Activated CD8-positive, alpha-beta T cell treated with anti-CD3 and anti-CD28 coated beads for 36 hours (primary cell): ENCODE results near the gene SPINDOC. TPM values are rescaled to one million over a fixed set of nuclear protein-coding genes. Genes with fewer than 3 reads are reported as not detected.
A peak's percentile ranks its signal among the peaks of the same experiment; 100 is the strongest.

Source experiments
- ATAC-seq: fragments of 200-7000 bp; cut with Tn5 transposase; one replicate; pipeline ENCODE4 v1.10.0; 2021; ENCODE audit warnings: mild to moderate bottlenecking, moderate library complexity
- CTCF ChIA-PET: fragments of 350-600 bp; sonication (Branson Sonifier 250); formaldehyde crosslinking; loops from one replicate; lab custom pipeline; 2021; ENCODE audit warnings: antibody characterized with exemption; lab: Charles Lee
- POLR2A ChIA-PET: fragments of 350-600 bp; sonication (Branson Sonifier 250); formaldehyde crosslinking; loops from one replicate; lab custom pipeline; 2021; ENCODE audit warnings: antibody characterized with exemption; lab: Charles Lee
- DNase-seq: peaks from one replicate; pipeline ENCODE4 v3.0.0-alpha.2; 2020
- H3K27ac Mint-ChIP-seq: one replicate; pipeline ENCODE4 v1.8.0; 2021; ENCODE audit warnings: mild to moderate bottlenecking, mixed read lengths
- H3K27me3 Mint-ChIP-seq: one replicate; pipeline ENCODE4 v1.8.0; 2021; ENCODE audit warnings: mixed read lengths
- H3K36me3 Mint-ChIP-seq: one replicate; pipeline ENCODE4 v1.8.0; 2021; ENCODE audit warnings: low read depth, mixed read lengths
- H3K4me1 Mint-ChIP-seq: one replicate; pipeline ENCODE4 v1.8.0; 2021; ENCODE audit warnings: low read depth, mixed read lengths
- H3K4me3 Mint-ChIP-seq: one replicate; pipeline ENCODE4 v1.8.0; 2021; ENCODE audit warnings: mild to moderate bottlenecking, moderate library complexity, mixed read lengths
- H3K9me3 Mint-ChIP-seq: one replicate; pipeline ENCODE4 v1.8.0; 2021; ENCODE audit warnings: mixed read lengths
- intact Hi-C: fragments of 100-400 bp; cut with micrococcal nuclease; formaldehyde crosslinking; loops from one replicate; pipeline ENCODE4 v1.10.0; 2022
- total RNA-seq, 2 experiments: library from RNA; stranded (reverse); gene quantifications; one replicate each; pipeline ENCODE4 v1.2.3, GENCODE V29; 2021
- TF ChIP-seq, protein P1 (sequence below): fragments of 200-600 bp; IDR thresholded peaks from one replicate; pipeline ENCODE4 v1.8.0; 2022; ENCODE audit warnings: antibody characterized with exemption, mild to moderate bottlenecking

The SPINDOC gene
- total RNA-seq, 2 experiments from 2014 or later = 28.4 to 29.0 TPM

DNA sequence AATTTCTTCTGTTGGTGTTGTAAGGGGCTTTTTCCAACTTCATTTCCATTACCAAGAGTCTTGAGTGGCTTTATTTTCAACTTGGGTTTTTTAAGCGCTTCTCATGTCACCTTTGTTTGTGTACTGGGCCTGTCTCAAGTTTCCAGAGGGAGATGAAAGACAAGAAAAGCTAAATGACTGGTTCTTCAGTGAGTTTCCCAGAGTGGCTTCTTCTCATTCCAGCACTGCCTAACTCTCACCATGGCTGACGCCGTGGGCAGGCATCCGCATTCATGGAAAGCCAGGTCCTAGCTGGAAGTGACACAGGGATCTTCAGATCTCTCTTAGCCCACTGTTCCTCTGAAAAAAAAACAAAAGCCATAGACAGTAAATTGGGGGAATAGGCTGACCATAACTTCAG lies 54.3 kb downstream of the SPINDOC start:
- Mint-ChIP-seq H3K36me3 (peaks cover 16% of the 10 kb centered on the region), H3K27ac (no peak overlapping the region), H3K9me3 (no peaks in the 10 kb centered on the region), H3K27me3 (no peaks in the 10 kb centered on the region), H3K4me3 (no peak overlapping the region), H3K4me1 (peaks cover 83% of the 10 kb centered on the region)
- intact Hi-C loops = no loop called here
- TF ChIP-seq, protein P1, sequence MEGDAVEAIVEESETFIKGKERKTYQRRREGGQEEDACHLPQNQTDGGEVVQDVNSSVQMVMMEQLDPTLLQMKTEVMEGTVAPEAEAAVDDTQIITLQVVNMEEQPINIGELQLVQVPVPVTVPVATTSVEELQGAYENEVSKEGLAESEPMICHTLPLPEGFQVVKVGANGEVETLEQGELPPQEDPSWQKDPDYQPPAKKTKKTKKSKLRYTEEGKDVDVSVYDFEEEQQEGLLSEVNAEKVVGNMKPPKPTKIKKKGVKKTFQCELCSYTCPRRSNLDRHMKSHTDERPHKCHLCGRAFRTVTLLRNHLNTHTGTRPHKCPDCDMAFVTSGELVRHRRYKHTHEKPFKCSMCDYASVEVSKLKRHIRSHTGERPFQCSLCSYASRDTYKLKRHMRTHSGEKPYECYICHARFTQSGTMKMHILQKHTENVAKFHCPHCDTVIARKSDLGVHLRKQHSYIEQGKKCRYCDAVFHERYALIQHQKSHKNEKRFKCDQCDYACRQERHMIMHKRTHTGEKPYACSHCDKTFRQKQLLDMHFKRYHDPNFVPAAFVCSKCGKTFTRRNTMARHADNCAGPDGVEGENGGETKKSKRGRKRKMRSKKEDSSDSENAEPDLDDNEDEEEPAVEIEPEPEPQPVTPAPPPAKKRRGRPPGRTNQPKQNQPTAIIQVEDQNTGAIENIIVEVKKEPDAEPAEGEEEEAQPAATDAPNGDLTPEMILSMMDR = no peak
- CTCF ChIA-PET = interaction anchor here (1.3 to 3.1 kb wide), 4 partner anchors 11 to 30 kb away, joined by 3 to 10 read pairs (median 8); no protein-coding TSS in a partner anchor
- DNase-seq = no peak
- POLR2A ChIA-PET = interaction anchor here (1.0 kb wide), 1 partner anchor 21 kb away, joined by 3 read pairs; no protein-coding TSS in a partner anchor
- ATAC-seq = no peak

DNA sequence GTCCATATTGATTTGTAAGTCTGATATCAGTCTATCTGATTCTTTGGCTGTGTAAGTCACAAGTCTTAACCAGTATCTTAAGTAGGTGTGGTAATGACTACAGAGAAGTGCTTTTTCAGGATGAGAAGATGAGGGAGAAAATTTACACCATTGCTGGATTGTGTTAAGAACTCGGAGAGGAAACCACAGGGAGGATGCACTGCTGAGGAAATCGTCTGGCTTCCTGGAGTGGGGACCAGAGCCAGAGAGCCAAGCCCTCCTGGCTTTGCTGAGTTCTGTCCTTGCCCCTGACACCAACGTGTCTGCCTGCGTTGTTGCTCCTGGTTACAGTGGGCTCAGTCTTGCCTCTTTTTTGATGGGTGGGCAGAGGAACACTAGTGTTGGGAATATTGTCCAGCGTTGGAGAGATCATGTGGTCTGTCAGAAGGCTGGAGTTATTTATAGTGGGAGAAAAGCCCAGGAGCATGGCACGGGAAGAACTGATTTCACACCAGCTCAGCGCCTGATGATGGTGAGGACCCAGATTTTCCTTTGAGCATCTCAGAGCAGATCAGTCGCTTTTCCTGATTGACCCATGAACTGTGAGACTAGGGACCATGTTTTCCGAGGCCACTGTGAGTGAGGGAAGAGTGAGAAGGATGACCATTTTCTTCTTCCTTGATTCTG lies 55.3 kb downstream of the SPINDOC start:
- DNase-seq (no peak), ATAC-seq (no peak)
- Mint-ChIP-seq H3K36me3 (peaks cover 15% of the 10 kb centered on the region), H3K4me3 (no peak overlapping the region), H3K9me3 (no peaks in the 10 kb centered on the region), H3K27ac (peak overlapping the region; percentile 11), H3K4me1 (peaks cover 85% of the 10 kb centered on the region), H3K27me3 (no peaks in the 10 kb centered on the region)
- intact Hi-C loops = no loop called here
- ChIA-PET CTCF (interaction anchor here (1.1 to 3.1 kb wide), 4 partner anchors 10 to 24 kb away, joined by 3 to 10 read pairs (median 4); no protein-coding TSS in a partner anchor), POLR2A (no interaction called here)
- TF ChIP-seq, protein P1 = no peak

DNA sequence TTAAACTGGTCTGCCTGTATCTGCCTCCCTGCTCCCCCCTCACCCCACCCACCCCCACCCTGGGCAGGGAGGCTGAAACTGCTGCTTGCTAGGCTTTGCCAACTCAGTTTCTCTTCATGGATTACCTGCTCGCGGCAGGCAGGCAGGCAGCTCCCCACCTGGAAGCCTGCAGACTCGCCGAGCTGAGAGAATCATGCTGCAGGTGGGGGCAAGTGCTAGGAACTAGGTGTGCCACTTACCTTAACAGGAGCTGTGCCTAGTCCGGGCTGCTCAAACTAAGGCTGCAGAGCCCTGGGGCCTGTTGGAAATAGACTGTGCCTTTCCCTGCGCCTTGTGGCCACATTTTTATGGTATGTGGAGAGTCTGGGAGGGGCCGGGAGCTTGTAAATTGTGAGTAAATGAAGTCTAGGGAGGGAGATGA lies 55.9 kb downstream of the SPINDOC start:
- TF ChIP-seq, protein P1 = no peak
- Mint-ChIP-seq H3K4me1 (peaks cover 88% of the 10 kb centered on the region), H3K9me3 (no peaks in the 10 kb centered on the region), H3K27me3 (no peaks in the 10 kb centered on the region), H3K36me3 (peaks cover 17% of the 10 kb centered on the region), H3K27ac (peak overlapping the region; percentile 47), H3K4me3 (no peak overlapping the region)
- ATAC-seq = no peak
- CTCF ChIA-PET = interaction anchor here (1.1 to 3.1 kb wide), 3 partner anchors 14 to 25 kb away, joined by 3 to 10 read pairs (median 3); no protein-coding TSS in a partner anchor
- intact Hi-C loops = no loop called here
- no peak for DNase-seq
- POLR2A ChIA-PET = interaction anchor here (1.0 kb wide), 1 partner anchor 7 kb away, joined by 3 read pairs; no protein-coding TSS in a partner anchor

DNA sequence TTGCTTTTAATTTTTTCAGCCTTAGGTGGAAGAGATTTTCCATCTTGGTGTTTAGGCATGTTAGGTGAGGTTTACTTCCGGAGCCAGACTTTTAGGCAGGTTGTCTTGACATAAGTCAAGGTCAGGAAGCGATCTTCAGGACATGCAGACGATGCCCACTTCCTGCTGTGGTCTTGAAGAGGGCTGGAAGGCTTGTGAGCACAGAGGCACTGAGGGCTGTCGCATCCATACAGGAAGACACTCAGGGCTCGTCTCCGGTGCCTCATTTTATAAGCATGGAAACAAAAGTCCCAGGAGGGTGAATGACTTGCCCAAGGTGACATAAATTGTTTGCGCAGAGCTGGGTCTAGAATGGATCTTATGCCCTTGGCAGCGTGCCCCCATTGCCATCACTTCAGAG lies 56.4 kb downstream of the SPINDOC start:
- intact Hi-C loops = loop anchor here (5.0 kb wide), 1 partner anchor 32 kb away; the partner anchor contains the start of gene MARK2
- Mint-ChIP-seq H3K4me1 (peaks cover 93% of the 10 kb centered on the region), H3K36me3 (peaks cover 19% of the 10 kb centered on the region), H3K27ac (peak overlapping the region; percentile 47), H3K4me3 (no peak overlapping the region), H3K27me3 (no peaks in the 10 kb centered on the region), H3K9me3 (no peaks in the 10 kb centered on the region)
- peak; percentile 37 for ATAC-seq
- TF ChIP-seq, protein P1 = no peak
- ChIA-PET POLR2A (interaction anchor here (0.6 to 1.0 kb wide), 3 partner anchors 8 to 425 kb away, joined by 3 read pairs; no protein-coding TSS in a partner anchor), CTCF (interaction anchor here (1.3 to 1.4 kb wide), 2 partner anchors 20 to 32 kb away, joined by 3 to 6 read pairs; no protein-coding TSS in a partner anchor)
- DNase-seq = peak; percentile 69
